ENCODE measurements around the gene ARHGAP45.

- TF ChIP-seq, protein P1, sequence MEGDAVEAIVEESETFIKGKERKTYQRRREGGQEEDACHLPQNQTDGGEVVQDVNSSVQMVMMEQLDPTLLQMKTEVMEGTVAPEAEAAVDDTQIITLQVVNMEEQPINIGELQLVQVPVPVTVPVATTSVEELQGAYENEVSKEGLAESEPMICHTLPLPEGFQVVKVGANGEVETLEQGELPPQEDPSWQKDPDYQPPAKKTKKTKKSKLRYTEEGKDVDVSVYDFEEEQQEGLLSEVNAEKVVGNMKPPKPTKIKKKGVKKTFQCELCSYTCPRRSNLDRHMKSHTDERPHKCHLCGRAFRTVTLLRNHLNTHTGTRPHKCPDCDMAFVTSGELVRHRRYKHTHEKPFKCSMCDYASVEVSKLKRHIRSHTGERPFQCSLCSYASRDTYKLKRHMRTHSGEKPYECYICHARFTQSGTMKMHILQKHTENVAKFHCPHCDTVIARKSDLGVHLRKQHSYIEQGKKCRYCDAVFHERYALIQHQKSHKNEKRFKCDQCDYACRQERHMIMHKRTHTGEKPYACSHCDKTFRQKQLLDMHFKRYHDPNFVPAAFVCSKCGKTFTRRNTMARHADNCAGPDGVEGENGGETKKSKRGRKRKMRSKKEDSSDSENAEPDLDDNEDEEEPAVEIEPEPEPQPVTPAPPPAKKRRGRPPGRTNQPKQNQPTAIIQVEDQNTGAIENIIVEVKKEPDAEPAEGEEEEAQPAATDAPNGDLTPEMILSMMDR (IDR thresholded peaks at IDR 0.05) = no peak
- no peak for TF ChIP-seq POLR2A (IDR thresholded peaks at IDR 0.05)
Measured at GRCh38 chr19:1082928-1083816, 16.2 kb downstream of the ARHGAP45 start.

Data from right lobe of liver (tissue), 4 donors.